H9 (cell line): ENCODE measurements around the gene CACNA1F. TPM values are rescaled to one million over a fixed set of nuclear protein-coding genes. Genes with fewer than 3 reads are reported as not detected.

Experiments used
- DNase-seq: peaks from one replicate; pipeline ENCODE4 v3.0.0-alpha.2; 2017
- H2AFZ ChIP-seq: one replicate; pipeline ENCODE4 v1.6.1; 2013; ENCODE audit warnings: mild to moderate bottlenecking, low read length, control low read depth, moderate library complexity
- H2AK5ac ChIP-seq: 2 replicates; pipeline ENCODE4 v1.6.1; 2013; ENCODE audit warnings: low read length, control low read depth, mixed read lengths; ENCODE audit not compliant: insufficient read length
- H2BK120ac ChIP-seq: one replicate; pipeline ENCODE4 v1.6.1; 2013; ENCODE audit warnings: low read depth, mild to moderate bottlenecking, low read length, control low read depth, inconsistent platforms; ENCODE audit not compliant: poor library complexity, severe bottlenecking
- H2BK12ac ChIP-seq: 2 replicates; pipeline ENCODE4 v1.6.1; 2013; ENCODE audit warnings: low read length, control low read depth, mixed read lengths, low read depth; ENCODE audit not compliant: insufficient read length
- H2BK15ac ChIP-seq: 2 replicates; pipeline ENCODE4 v1.6.1; 2013; ENCODE audit warnings: low read depth, low read length, control low read depth
- H2BK20ac ChIP-seq: one replicate; pipeline ENCODE4 v1.6.1; 2013; ENCODE audit warnings: low read depth, mild to moderate bottlenecking, low read length, control low read depth, inconsistent platforms; ENCODE audit not compliant: poor library complexity, severe bottlenecking
- H2BK5ac ChIP-seq: 2 replicates; pipeline ENCODE4 v1.6.1; 2013; ENCODE audit warnings: low read length, control low read depth, mixed read lengths; ENCODE audit not compliant: insufficient read length
- H3K14ac ChIP-seq: 2 replicates; pipeline ENCODE4 v1.6.1; 2013; ENCODE audit warnings: low read length, control low read depth; ENCODE audit not compliant: insufficient read depth
- H3K18ac ChIP-seq: 2 replicates; pipeline ENCODE4 v1.6.1; 2013; ENCODE audit warnings: low read depth, mild to moderate bottlenecking, mixed read lengths, low read length, control low read depth; ENCODE audit not compliant: insufficient read length
- H3K23ac ChIP-seq: 2 replicates; pipeline ENCODE4 v1.6.1; 2013; ENCODE audit warnings: low read length, control low read depth, mixed read lengths, low read depth; ENCODE audit not compliant: insufficient read length
- H3K23me2 ChIP-seq: 2 replicates; pipeline ENCODE4 v1.6.1; 2013; ENCODE audit warnings: low read depth, mild to moderate bottlenecking, mixed read lengths, low read length, control low read depth; ENCODE audit not compliant: insufficient read length, poor library complexity, severe bottlenecking
- H3K27ac ChIP-seq: 2 replicates; pipeline ENCODE4 v1.5.1; 2013; ENCODE audit warnings: low read length, control low read depth, mixed read lengths, low read depth; ENCODE audit not compliant: insufficient read length
- H3K27me3 ChIP-seq: 2 replicates; pipeline ENCODE4 v1.6.1; 2013; ENCODE audit warnings: low read length, control low read depth, inconsistent platforms; ENCODE audit not compliant: insufficient read depth
- H3K4ac ChIP-seq: 2 replicates; pipeline ENCODE4 v1.6.1; 2013; ENCODE audit warnings: low read depth, mild to moderate bottlenecking, control low read depth, inconsistent platforms, low read length, moderate library complexity
- H3K4me1 ChIP-seq: 2 replicates; pipeline ENCODE4 v1.6.1; 2013; ENCODE audit warnings: low read length, control low read depth, inconsistent platforms; ENCODE audit not compliant: insufficient read depth
- H3K4me2 ChIP-seq: 2 replicates; pipeline ENCODE4 v1.6.1; 2013; ENCODE audit warnings: low read length, control low read depth, mixed read lengths; ENCODE audit not compliant: insufficient read length, insufficient read depth
- H3K56ac ChIP-seq: 2 replicates; pipeline ENCODE4 v1.6.1; 2013; ENCODE audit warnings: low read depth, mild to moderate bottlenecking, mixed read lengths, low read length, control low read depth; ENCODE audit not compliant: insufficient read length
- H3K79me1 ChIP-seq: 2 replicates; pipeline ENCODE4 v1.6.1; 2013; ENCODE audit warnings: low read depth, mild to moderate bottlenecking, moderate library complexity, low read length, control low read depth, inconsistent platforms; ENCODE audit not compliant: insufficient read depth, poor library complexity, severe bottlenecking
- H3K79me2 ChIP-seq: 2 replicates; pipeline ENCODE4 v1.6.1; 2013; ENCODE audit warnings: low read length, control low read depth, inconsistent platforms; ENCODE audit not compliant: insufficient read depth
- H3K9ac ChIP-seq: 2 replicates; pipeline ENCODE4 v1.6.1; 2013; ENCODE audit warnings: low read length, control low read depth, mixed read lengths; ENCODE audit not compliant: insufficient read length; ENCODE audit errors: extremely low read depth
- H3K9me3 ChIP-seq: one replicate; pipeline ENCODE4 v1.6.1; 2013; ENCODE audit warnings: low read depth, low read length, inconsistent platforms; ENCODE audit not compliant: control insufficient read depth
- H3T11ph ChIP-seq: one replicate; pipeline ENCODE4 v1.6.1; 2013; ENCODE audit warnings: mild to moderate bottlenecking, low read length, control low read depth, inconsistent platforms
- H4K20me1 ChIP-seq: one replicate; pipeline ENCODE4 v1.6.1; 2013; ENCODE audit not compliant: control insufficient read depth, insufficient read length, insufficient read depth
- H4K5ac ChIP-seq: 2 replicates; pipeline ENCODE4 v1.6.1; 2013; ENCODE audit warnings: low read depth, mild to moderate bottlenecking, mixed read lengths, low read length, control low read depth; ENCODE audit not compliant: insufficient read length
- H4K8ac ChIP-seq: replicated peaks from 2 replicates; pipeline ENCODE4 v1.6.1; 2013; ENCODE audit warnings: low read length, control low read depth, mixed read lengths, low read depth; ENCODE audit not compliant: insufficient read length
- H4K91ac ChIP-seq: 2 replicates; pipeline ENCODE4 v1.6.1; 2013; ENCODE audit warnings: low read depth, mild to moderate bottlenecking, moderate library complexity, mixed read lengths, low read length, control low read depth; ENCODE audit not compliant: insufficient read length
- H3K27ac Mint-ChIP-seq, 3 experiments: 2 replicates in 2 of 3; 3 replicates in 1 of 3; pipeline ENCODE4 v1.8.0; 2020 to 2021; ENCODE audit warnings: mixed read lengths in 3 of 3, mild to moderate bottlenecking in 1 of 3, moderate library complexity in 1 of 3
- H3K27me3 Mint-ChIP-seq: 2 replicates; pipeline ENCODE4 v1.8.0; 2021; ENCODE audit warnings: low read depth, mild to moderate bottlenecking, moderate library complexity, mixed read lengths
- H3K36me3 Mint-ChIP-seq, 3 experiments: 2 replicates in 2 of 3; 3 replicates in 1 of 3; pipeline ENCODE4 v1.8.0; 2020 to 2021; ENCODE audit warnings: low read depth in 3 of 3, mixed read lengths in 3 of 3; ENCODE audit not compliant: insufficient read depth in 1 of 3
- H3K4me1 Mint-ChIP-seq, 2 experiments: 2 replicates each; pipeline ENCODE4 v1.8.0; 2020; ENCODE audit warnings: mixed read lengths in 2 of 2
- H3K4me3 Mint-ChIP-seq, 2 experiments: 2 replicates in 1 of 2; 3 replicates in 1 of 2; pipeline ENCODE4 v1.8.0; 2020 to 2021; ENCODE audit warnings: mild to moderate bottlenecking in 2 of 2, mixed read lengths in 2 of 2, moderate library complexity in 1 of 2
- H3K9me3 Mint-ChIP-seq, 2 experiments: 2 replicates in 1 of 2; 3 replicates in 1 of 2; pipeline ENCODE4 v1.8.0; 2020; ENCODE audit warnings: mild to moderate bottlenecking in 2 of 2, mixed read lengths in 2 of 2, moderate library complexity in 1 of 2
- WGBS: extraction: QIAGEN DNeasy Blood & Tissue Kit; methylation state at CpG from one replicate; pipeline ENCODE4 v1.1.7; 2013; ENCODE audit warnings: missing lambda C conversion rate, low lambda C conversion rate, mixed read lengths; ENCODE audit not compliant: insufficient read length; ENCODE audit errors: extremely low coverage; 5-methylcytosine and 5-hydroxymethylcytosine counted together
- total RNA-seq: library from RNA; stranded (reverse); gene quantifications from 2 replicates; pipeline ENCODE4 v1.2.1, GENCODE V29; 2021
- TF ChIP-seq, protein P1 (sequence below): fragments of 200-600 bp; sonication (generic); conservative IDR thresholded peaks from 3 replicates; pipeline ENCODE4 v1.8.0; 2021; ENCODE audit warnings: antibody characterized with exemption, mild to moderate bottlenecking

Gene CACNA1F
- total RNA-seq, 1 experiment from 2014 or later: 1.4 TPM

GRCh38 chrX:49172280-49172780, 60.8 kb downstream of the CACNA1F start:
- H3K27ac Mint-ChIP-seq: no peak overlapping the region
- no peak for DNase-seq
- Histone ChIP-seq H3K9ac (no peak overlapping the region), H4K91ac (no peak overlapping the region), H3K4me2 (peak overlapping the region; percentile 71), H2BK5ac (no peak overlapping the region), H2AFZ (no peak overlapping the region), H4K20me1 (no peaks in the 10 kb centered on the region), H3K23ac (no peak overlapping the region), H3K9me3 (peaks cover 15% of the 10 kb centered on the region), H3K4me1 (no peaks in the 10 kb centered on the region), H3K18ac (no peak overlapping the region), H3K79me1 (no peaks in the 10 kb centered on the region), H3K14ac (no peak overlapping the region), H2AK5ac (no peak overlapping the region), H2BK12ac (no peak overlapping the region), H4K8ac (no peak overlapping the region), H3K27me3 (no peaks in the 10 kb centered on the region; the same call in 1 of the 2 replicates), H3T11ph (no peak overlapping the region), H4K5ac (no peak overlapping the region), H3K56ac (no peak overlapping the region), H3K27ac (no peak overlapping the region), H3K79me2 (no peaks in the 10 kb centered on the region), H3K23me2 (peaks cover 12% of the 10 kb centered on the region), H3K4ac (no peak overlapping the region), H2BK15ac (no peak overlapping the region), H2BK120ac (no peak overlapping the region), H2BK20ac (no peak overlapping the region)
- H3K36me3 Mint-ChIP-seq: peaks cover 22 to 37% (median 23%) of the 10 kb centered on the region in 3 experiments
- peak overlapping the region; percentile 66 to 81 for H3K4me3 Mint-ChIP-seq
- no CpG with 5 or more reads among the region's 37 CpGs for WGBS
- TF ChIP-seq, protein P1, sequence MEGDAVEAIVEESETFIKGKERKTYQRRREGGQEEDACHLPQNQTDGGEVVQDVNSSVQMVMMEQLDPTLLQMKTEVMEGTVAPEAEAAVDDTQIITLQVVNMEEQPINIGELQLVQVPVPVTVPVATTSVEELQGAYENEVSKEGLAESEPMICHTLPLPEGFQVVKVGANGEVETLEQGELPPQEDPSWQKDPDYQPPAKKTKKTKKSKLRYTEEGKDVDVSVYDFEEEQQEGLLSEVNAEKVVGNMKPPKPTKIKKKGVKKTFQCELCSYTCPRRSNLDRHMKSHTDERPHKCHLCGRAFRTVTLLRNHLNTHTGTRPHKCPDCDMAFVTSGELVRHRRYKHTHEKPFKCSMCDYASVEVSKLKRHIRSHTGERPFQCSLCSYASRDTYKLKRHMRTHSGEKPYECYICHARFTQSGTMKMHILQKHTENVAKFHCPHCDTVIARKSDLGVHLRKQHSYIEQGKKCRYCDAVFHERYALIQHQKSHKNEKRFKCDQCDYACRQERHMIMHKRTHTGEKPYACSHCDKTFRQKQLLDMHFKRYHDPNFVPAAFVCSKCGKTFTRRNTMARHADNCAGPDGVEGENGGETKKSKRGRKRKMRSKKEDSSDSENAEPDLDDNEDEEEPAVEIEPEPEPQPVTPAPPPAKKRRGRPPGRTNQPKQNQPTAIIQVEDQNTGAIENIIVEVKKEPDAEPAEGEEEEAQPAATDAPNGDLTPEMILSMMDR: no peak
- peaks cover 68 to 74% of the 10 kb centered on the region in 2 experiments for H3K9me3 Mint-ChIP-seq
- peaks cover 40% of the 10 kb centered on the region for H3K27me3 Mint-ChIP-seq
- H3K4me1 Mint-ChIP-seq: peaks cover 3 to 19% of the 10 kb centered on the region in 2 experiments
